GM10248 (cell line): ENCODE results near the gene PPIP5K2.

ENCODE experiments used
- CTCF ChIA-PET: fragments of 300-600 bp; sonication (Branson Sonifier 250); formaldehyde crosslinking; extraction: SDS; loops from one replicate; lab custom pipeline; 2021; ENCODE audit warnings: antibody characterized with exemption; lab: Yijun Ruan, JAX
- POLR2A ChIA-PET: fragments of 350-650 bp; sonication (Branson Sonifier 250); formaldehyde crosslinking; extraction: SDS; loops from one replicate; lab custom pipeline; 2020; ENCODE audit warnings: antibody characterized with exemption; lab: Yijun Ruan, JAX
- DNase-seq: peaks from one replicate; pipeline ENCODE4 v3.0.0; 2012; ENCODE audit errors: extremely low spot score
- CTCF ChIP-seq: IDR thresholded peaks from 2 replicates; pipeline ENCODE4 v1.5.1; 2012; ENCODE audit warnings: mild to moderate bottlenecking, low read depth; ENCODE audit errors: extremely low read depth, missing control alignments, control extremely low read depth

The PPIP5K2 gene

DNA sequence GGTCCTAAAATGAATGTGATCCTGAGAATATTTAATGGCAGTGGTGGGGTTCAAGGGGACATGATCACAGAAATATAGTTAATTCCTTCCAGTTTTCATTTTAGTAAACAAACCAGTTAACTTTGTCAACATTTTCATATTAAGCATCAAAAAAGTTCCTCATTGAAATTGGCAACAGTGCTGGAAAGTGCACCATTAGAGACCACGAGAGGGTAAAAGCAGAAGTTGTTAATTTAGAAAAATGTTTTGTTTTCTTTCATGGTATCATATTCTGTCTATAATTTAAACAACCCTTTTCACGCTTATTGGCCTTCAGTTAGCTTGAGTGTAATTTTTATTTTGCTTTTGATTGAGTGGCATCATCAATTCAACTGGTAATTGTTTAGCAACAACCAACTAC, 12.0 kb upstream of the PPIP5K2 start:
- DNase-seq, result no peak
- ChIA-PET CTCF (no interaction called here), POLR2A (no interaction called here)
- TF ChIP-seq CTCF, result no peak

GRCh38 chr5:103109277-103109676, 10.8 kb upstream of the PPIP5K2 start:
- ChIA-PET POLR2A (no interaction called here), CTCF (interaction anchor here (1.1 kb wide), 1 partner anchor 12 kb away, joined by 4 read pairs; no protein-coding TSS in a partner anchor)
- TF ChIP-seq CTCF, result no peak
- DNase-seq, result no peak

GRCh38 chr5:103110403-103110802, 9.7 kb upstream of the PPIP5K2 start:
- ChIA-PET CTCF (no interaction called here), POLR2A (no interaction called here)
- TF ChIP-seq CTCF, result no peak
- no peak for DNase-seq

DNA sequence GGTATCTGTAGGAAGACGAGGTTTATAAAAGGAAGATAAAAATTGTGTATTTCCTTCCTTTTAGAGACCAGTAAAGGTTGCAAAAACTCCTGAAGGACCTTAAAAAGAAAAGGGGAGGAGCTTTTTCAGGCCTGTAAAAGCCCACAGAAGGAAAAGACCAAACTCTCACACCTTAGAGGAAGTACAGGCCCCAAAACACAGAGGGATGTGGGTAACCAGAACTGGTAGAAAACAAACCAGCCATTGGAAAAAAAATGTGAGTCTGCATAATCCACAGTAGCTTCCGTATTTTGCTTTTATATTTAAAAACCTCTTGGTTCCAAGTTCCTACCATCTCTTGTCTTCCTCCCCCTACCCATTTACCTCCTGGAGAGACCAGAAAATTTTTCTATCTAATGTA, 8.6 kb upstream of the PPIP5K2 start:
- POLR2A ChIA-PET, result no interaction called here
- no peak for DNase-seq
- CTCF ChIA-PET, result interaction anchor here (1.6 kb wide), 1 partner anchor 28 kb away, joined by 8 read pairs; no protein-coding TSS in a partner anchor
- TF ChIP-seq CTCF, result no peak

- TF ChIP-seq CTCF, result no peak
- ChIA-PET POLR2A (no interaction called here), CTCF (interaction anchor here (1.6 kb wide), 1 partner anchor 26 kb away, joined by 8 read pairs; no protein-coding TSS in a partner anchor)
- no peak for DNase-seq
These were observed 7.2 kb upstream of the PPIP5K2 start for GRCh38 chr5:103112910-103113309.

DNA sequence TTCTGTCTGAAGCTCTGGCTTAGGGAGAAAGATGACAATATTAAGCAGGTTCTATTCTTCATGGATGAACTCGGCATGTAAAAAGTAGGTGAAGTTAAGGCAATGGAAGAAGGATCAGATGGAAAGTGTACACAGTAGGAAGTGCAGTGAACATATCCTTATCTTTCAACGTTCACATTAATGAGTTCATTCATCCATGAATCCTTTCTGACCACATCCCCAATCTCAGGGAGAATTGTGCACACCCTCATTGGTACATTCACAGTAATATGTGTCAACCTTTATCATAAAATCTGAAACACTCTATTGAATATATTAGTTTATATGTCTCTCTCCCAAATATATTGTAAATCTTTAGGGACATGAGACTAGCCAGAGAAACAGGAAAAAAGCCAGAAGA, 5.7 kb upstream of the PPIP5K2 start:
- CTCF ChIA-PET, result no interaction called here
- TF ChIP-seq CTCF, result no peak
- no peak for DNase-seq
- POLR2A ChIA-PET, result no interaction called here
